ENCODE results near the gene GSDME. TPM values are rescaled to one million over a fixed set of nuclear protein-coding genes. Genes with fewer than 3 reads are reported as not detected.

GSDME gene
- polyA plus RNA-seq, 1 donor (not counting 4 experiments of a cell fraction or from before 2014, with no cell fraction given) = 105 TPM

DNA sequence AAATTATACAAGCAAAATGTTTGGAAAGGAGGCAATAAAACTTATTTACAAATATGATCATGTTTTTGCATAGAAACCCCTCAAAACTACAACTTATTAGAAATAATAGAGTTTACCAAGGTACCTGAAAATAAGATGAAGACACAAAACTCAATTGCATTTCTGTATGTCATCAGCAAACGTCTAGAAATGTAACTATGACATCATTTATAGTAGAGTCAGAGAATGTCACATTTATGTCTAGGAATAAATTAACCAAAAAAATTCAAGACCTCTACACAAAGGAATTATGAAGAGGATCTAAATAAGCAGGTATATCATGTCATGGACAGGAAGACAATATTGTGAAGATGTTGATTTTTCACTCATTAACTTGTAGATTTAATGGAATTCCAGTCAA is 103.0 kb downstream of the GSDME start:
- dilution Hi-C loops (cut with MboI; ENCODE audit: extremely low pct_ligation_motif_present, low sequenced_read_pairs) = no loop called here
- FAIRE-seq = no peak
- peaks cover 4% of the 10 kb centered on the region for H3K4me1 ChIP-seq (ENCODE audit: control insufficient read depth, extremely low read depth, insufficient read depth, low read length)

DNA sequence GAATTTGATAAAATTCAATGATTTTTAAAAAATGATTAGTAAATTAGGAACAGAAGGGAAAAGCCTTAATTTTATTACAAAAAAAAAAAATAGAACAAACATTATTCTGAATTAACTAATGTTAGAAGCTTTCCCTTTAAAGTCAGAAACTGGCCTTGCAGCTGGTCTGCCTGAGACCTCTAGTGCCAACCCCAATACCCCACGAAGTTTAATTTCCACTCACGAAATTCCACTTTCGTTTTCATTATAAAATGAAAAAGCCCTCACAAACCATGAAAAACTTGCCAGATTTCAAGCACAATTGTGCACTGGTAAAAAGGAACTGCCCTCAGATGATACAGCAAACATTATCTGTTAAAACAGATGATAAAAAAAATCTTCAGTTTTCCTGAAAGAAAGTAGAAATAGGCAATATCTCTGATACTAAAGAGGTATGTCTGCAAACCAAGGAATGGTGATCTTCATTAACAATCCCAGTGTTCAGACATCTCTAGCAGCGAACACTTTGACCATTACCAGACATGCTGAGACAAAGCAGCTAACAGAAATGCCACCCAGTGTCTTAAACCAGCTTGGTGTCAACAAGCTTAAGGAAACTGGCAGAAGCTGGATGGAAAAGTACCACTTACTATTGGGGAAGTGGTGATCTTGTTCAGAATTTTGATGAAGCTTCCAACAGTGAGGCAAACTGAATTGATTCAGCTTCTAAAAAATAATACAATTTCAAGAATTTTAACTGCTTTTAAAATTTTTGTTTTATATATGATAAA is 103.8 kb downstream of the GSDME start:
- DNase-seq (ENCODE audit: low read depth, low spot score) (no peak), FAIRE-seq (peak; percentile 48)
- Histone ChIP-seq H3K27ac (ENCODE audit: control insufficient read depth, insufficient read depth, low read length) (no peak overlapping the region), H3K4me3 (ENCODE audit: control insufficient read depth in 2 of 3, extremely low read depth in 1 of 3, insufficient read depth in 2 of 3, low read depth in 1 of 3, low read length in 3 of 3) (peak overlapping the region in 1 of 3 experiments; percentile 26), H3K79me2 (ENCODE audit: control insufficient read depth, insufficient read depth, low read length) (no peaks in the 10 kb centered on the region), H3K27me3 (ENCODE audit: control insufficient read depth, extremely low read depth, insufficient read depth, low read length) (no peaks in the 10 kb centered on the region), H3K9ac (ENCODE audit: control insufficient read depth, extremely low read depth, insufficient read depth, low read length) (no peak overlapping the region), H3K9me1 (ENCODE audit: control insufficient read depth, extremely low read depth, insufficient read depth, low read length) (no peaks in the 10 kb centered on the region), H4K20me1 (ENCODE audit: control insufficient read depth, extremely low read depth, insufficient read depth, low read length) (no peaks in the 10 kb centered on the region), H3K4me2 (ENCODE audit: control insufficient read depth, extremely low read depth, insufficient read depth, low read depth, low read length) (peak overlapping the region; percentile 51), H2AFZ (ENCODE audit: control insufficient read depth, low read length) (no peak overlapping the region), H3K36me3 (ENCODE audit: control insufficient read depth in 2 of 2, extremely low read depth in 1 of 2, insufficient read depth in 2 of 2, low read length in 2 of 2) (no peaks in the 10 kb centered on the region), H3K4me1 (ENCODE audit: control insufficient read depth, extremely low read depth, insufficient read depth, low read length) (peaks cover 4% of the 10 kb centered on the region), H3K9me3 (ENCODE audit: control insufficient read depth, low read depth, low read length) (no peaks in the 10 kb centered on the region)
- TF ChIP-seq EZH2 (IDR thresholded peaks at IDR 0.05; ENCODE audit: low read length) (no peak), CTCF (optimal IDR thresholded peaks at IDR 0.05 in 1 of 3, IDR thresholded peaks at IDR 0.05 in 1 of 3, conservative IDR thresholded peaks at IDR 0.05 in 1 of 3; ENCODE audit: extremely low read depth in 1 of 3, insufficient read depth in 2 of 3, low read length in 3 of 3) (no peak)
- dilution Hi-C loops (cut with MboI; ENCODE audit: extremely low pct_ligation_motif_present, low sequenced_read_pairs) = no loop called here

More for the DNA sequence above, 103.0 kb downstream of the GSDME start:
- no peak overlapping the region for H3K27ac ChIP-seq (ENCODE audit: control insufficient read depth, insufficient read depth, low read length)
- no peak for DNase-seq (ENCODE audit: low read depth, low spot score)
- no peak for TF ChIP-seq EZH2 (IDR thresholded peaks at IDR 0.05; ENCODE audit: low read length)
- no peak for TF ChIP-seq CTCF (optimal IDR thresholded peaks at IDR 0.05 in 1 of 3, IDR thresholded peaks at IDR 0.05 in 1 of 3, conservative IDR thresholded peaks at IDR 0.05 in 1 of 3; ENCODE audit: extremely low read depth in 1 of 3, insufficient read depth in 2 of 3, low read length in 3 of 3)
- H3K4me2 ChIP-seq (ENCODE audit: control insufficient read depth, extremely low read depth, insufficient read depth, low read depth, low read length) = no peak overlapping the region
- H3K9me3 ChIP-seq (ENCODE audit: control insufficient read depth, low read depth, low read length) = no peaks in the 10 kb centered on the region
- H4K20me1 ChIP-seq (ENCODE audit: control insufficient read depth, extremely low read depth, insufficient read depth, low read length) = no peaks in the 10 kb centered on the region
- no peaks in the 10 kb centered on the region for H3K9me1 ChIP-seq (ENCODE audit: control insufficient read depth, extremely low read depth, insufficient read depth, low read length)
- no peaks in the 10 kb centered on the region for H3K79me2 ChIP-seq (ENCODE audit: control insufficient read depth, insufficient read depth, low read length)
- no peak overlapping the region for H3K9ac ChIP-seq (ENCODE audit: control insufficient read depth, extremely low read depth, insufficient read depth, low read length)
- H2AFZ ChIP-seq (ENCODE audit: control insufficient read depth, low read length) = no peak overlapping the region
- no peaks in the 10 kb centered on the region for H3K36me3 ChIP-seq (ENCODE audit: control insufficient read depth in 2 of 2, extremely low read depth in 1 of 2, insufficient read depth in 2 of 2, low read length in 2 of 2)
- no peaks in the 10 kb centered on the region for H3K27me3 ChIP-seq (ENCODE audit: control insufficient read depth, extremely low read depth, insufficient read depth, low read length)
- no peak overlapping the region for H3K4me3 ChIP-seq (ENCODE audit: control insufficient read depth in 2 of 3, extremely low read depth in 1 of 3, insufficient read depth in 2 of 3, low read depth in 1 of 3, low read length in 3 of 3)

All from keratinocyte (primary cell).